HG02981 (cell line): ENCODE measurements around the gene IGFBP4.

Experiments used
- ATAC-seq: cut with Tn5 transposase; IDR thresholded peaks from one replicate; pipeline ENCODE4 v1.9.1; 2021; ENCODE audit warnings: mild to moderate bottlenecking, moderate library complexity; ENCODE audit not compliant: unreplicated experiment

The IGFBP4 gene

GRCh38 chr17:40486522-40487370, 43.5 kb downstream of the IGFBP4 start:
- ATAC-seq = no peak

GRCh38 chr17:40487371-40488020, 44.2 kb downstream of the IGFBP4 start:
- ATAC-seq = no peak

- no peak for ATAC-seq
Measured at GRCh38 chr17:40490289-40490853, 47.1 kb downstream of the IGFBP4 start.

GRCh38 chr17:40490982-40491381, 47.7 kb downstream of the IGFBP4 start:
- ATAC-seq = no peak

- no peak for ATAC-seq
Measured at GRCh38 chr17:40491486-40491885, 48.2 kb downstream of the IGFBP4 start.

GRCh38 chr17:40493697-40494096, 50.4 kb downstream of the IGFBP4 start:
- ATAC-seq = no peak

GRCh38 chr17:40495140-40495539, 51.9 kb downstream of the IGFBP4 start:
- no peak for ATAC-seq

- no peak for ATAC-seq
Measured at GRCh38 chr17:40496170-40496569, 52.9 kb downstream of the IGFBP4 start.

GRCh38 chr17:40496634-40497420, 53.6 kb downstream of the IGFBP4 start:
- no peak for ATAC-seq

- no peak for ATAC-seq
Measured at GRCh38 chr17:40497695-40498094, 54.4 kb downstream of the IGFBP4 start.

- ATAC-seq = no peak
Measured at GRCh38 chr17:40498281-40499084, 55.2 kb downstream of the IGFBP4 start.

- no peak for ATAC-seq
Measured at GRCh38 chr17:40499551-40500189, 56.4 kb downstream of the IGFBP4 start.

GRCh38 chr17:40500190-40500589, 56.9 kb downstream of the IGFBP4 start:
- no peak for ATAC-seq

GRCh38 chr17:40500709-40501108, 57.5 kb downstream of the IGFBP4 start:
- no peak for ATAC-seq

- ATAC-seq = no peak
Measured at GRCh38 chr17:40501499-40501911, 58.3 kb downstream of the IGFBP4 start, which contains the start of gene TNS4. Gene TNS4, minus strand, starts transcription at chr17:40501623. Its CDS starts 5,198 bp downstream, at chr17:40496425.

- ATAC-seq = no peak
Measured at GRCh38 chr17:40502716-40503115, 59.5 kb downstream of the IGFBP4 start.

- no peak for ATAC-seq
Measured at GRCh38 chr17:40503154-40503553, 59.9 kb downstream of the IGFBP4 start.

- ATAC-seq = no peak
Measured at GRCh38 chr17:40506786-40507185, 63.5 kb downstream of the IGFBP4 start.
